Astrocyte (in vitro differentiated cells and primary cell): ENCODE data around the gene TOMM7.

Experiments
- CTCF ChIP-seq: IDR thresholded peaks from 2 replicates; pipeline ENCODE4 v1.5.1; 2011; ENCODE audit warnings: low read depth, mild to moderate bottlenecking, inconsistent platforms, low read length, moderate library complexity; ENCODE audit not compliant: insufficient read depth
- EZH2 ChIP-seq: IDR thresholded peaks from 2 replicates; pipeline ENCODE4 v1.6.1; 2012; ENCODE audit warnings: mild to moderate bottlenecking, low read length, inconsistent platforms; ENCODE audit not compliant: insufficient read depth

GRCh38 chr7:22845221-22845834, 22.7 kb upstream of the TOMM7 start:
- TF ChIP-seq CTCF (no peak), EZH2 (no peak)
